Activated T-helper 1 cell treated with anti-CD3 and anti-CD28 coated beads, Interleukin-12 subunit alpha, Interleukin-12 subunit beta, Interleukin-2, Interleukin-4 antibody, amounts not matched to agents 30 ng/mL and 10 ng/mL and 1 ng/mL, durations not matched to agents 14 hours and 24 hours and 36 hours (primary cell): ENCODE data around the gene GRIA4. TPM values are rescaled to one million over a fixed set of nuclear protein-coding genes. Genes with fewer than 3 reads are reported as not detected.
A peak's percentile ranks its signal among the peaks of the same experiment; 100 is the strongest.
"Not testable (repeated sequence)": the region's sequence is repeated elsewhere in the genome, so short reads cannot be mapped to it uniquely, and the experiment has no call there.

Experiments
- DNase-seq: peaks from one replicate; pipeline ENCODE4 v3.0.0; 2021; ENCODE audit warnings: low spot score
- H3K27ac Mint-ChIP-seq: one replicate; pipeline ENCODE4 v1.8.0; 2021; ENCODE audit warnings: mild to moderate bottlenecking, mixed read lengths
- H3K27me3 Mint-ChIP-seq: one replicate; pipeline ENCODE4 v1.8.0; 2022; ENCODE audit warnings: mild to moderate bottlenecking, moderate library complexity, mixed read lengths; ENCODE audit not compliant: insufficient read depth
- H3K36me3 Mint-ChIP-seq: one replicate; pipeline ENCODE4 v1.8.0; 2021; ENCODE audit warnings: low read depth, mixed read lengths
- H3K4me1 Mint-ChIP-seq: one replicate; pipeline ENCODE4 v1.8.0; 2021; ENCODE audit warnings: low read depth, mixed read lengths
- H3K4me3 Mint-ChIP-seq: one replicate; pipeline ENCODE4 v1.8.0; 2021; ENCODE audit warnings: mild to moderate bottlenecking, moderate library complexity, mixed read lengths
- H3K9me3 Mint-ChIP-seq: one replicate; pipeline ENCODE4 v1.8.0; 2021; ENCODE audit warnings: mixed read lengths
- intact Hi-C: fragments of 100-400 bp; cut with micrococcal nuclease; formaldehyde crosslinking; loops from one replicate; pipeline ENCODE4 v1.15.1; 2024
- total RNA-seq: library from RNA; stranded (reverse); gene quantifications from 2 replicates; pipeline ENCODE4 v1.2.3, GENCODE V29; 2022

The GRIA4 gene
- total RNA-seq, 1 donor from 2014 or later: not detected

DNA sequence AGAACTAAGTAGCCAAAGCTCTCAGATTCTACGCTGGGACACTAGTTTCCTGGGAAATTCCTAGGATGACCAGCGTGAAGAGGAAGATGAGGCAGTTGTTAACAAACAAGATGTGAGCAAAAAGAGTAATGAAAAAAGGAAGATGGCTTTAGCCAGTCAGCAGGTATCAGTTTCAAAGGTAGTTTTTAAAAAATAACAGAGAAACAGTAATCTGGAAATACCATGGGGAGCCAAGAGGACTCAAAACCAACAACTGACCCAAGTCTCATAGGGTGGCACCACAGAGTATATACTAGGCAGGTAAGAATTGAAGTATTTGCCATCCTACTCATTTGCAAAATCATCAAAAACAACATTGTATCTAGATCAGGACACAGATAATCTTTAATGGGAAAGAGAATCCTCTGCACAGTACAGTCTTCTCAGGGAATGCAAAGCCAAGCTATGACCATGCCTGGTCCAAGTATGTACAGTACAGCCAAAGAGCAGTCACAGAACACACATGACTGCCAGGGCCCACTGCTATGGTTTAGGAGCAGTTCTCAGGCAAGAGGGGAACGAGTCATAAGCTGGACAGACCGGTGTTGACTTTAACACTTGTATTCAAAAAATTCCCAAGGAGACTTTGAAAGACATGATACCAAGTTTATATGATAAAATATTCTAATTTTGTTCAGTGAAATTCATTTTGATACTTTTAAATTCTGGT is 391.6 kb downstream of the GRIA4 start:
- no peaks in the 10 kb centered on the region for H3K4me1 Mint-ChIP-seq
- H3K27me3 Mint-ChIP-seq: no peaks in the 10 kb centered on the region
- no peak overlapping the region for H3K27ac Mint-ChIP-seq
- peaks cover 40% of the 10 kb centered on the region for H3K36me3 Mint-ChIP-seq
- DNase-seq: no peak
- intact Hi-C loops: no loop called here
- H3K9me3 Mint-ChIP-seq: peaks cover 14% of the 10 kb centered on the region
- no peak overlapping the region for H3K4me3 Mint-ChIP-seq

DNA sequence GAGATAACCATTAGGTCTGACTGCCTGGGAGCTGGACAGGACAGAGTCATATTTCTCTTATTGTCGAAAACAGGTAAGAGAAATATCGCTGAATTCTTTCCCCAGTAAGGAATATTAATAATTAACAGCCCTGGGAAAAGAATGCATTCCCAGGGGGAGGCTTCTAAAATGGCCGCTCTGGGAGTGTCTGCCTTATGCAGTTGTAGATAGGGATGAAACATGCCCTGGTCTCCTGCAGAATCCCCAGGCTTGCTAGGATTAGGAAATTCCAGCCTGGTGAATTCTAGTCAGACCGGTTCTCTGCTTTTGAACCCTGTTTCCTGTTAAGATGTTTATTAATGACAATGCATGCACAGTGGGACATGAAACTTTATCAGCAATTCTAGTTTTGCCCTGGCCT is 393.2 kb downstream of the GRIA4 start:
- Mint-ChIP-seq H3K9me3 (peaks cover 14% of the 10 kb centered on the region), H3K36me3 (peaks cover 51% of the 10 kb centered on the region)
- intact Hi-C loops, H3K4me1 Mint-ChIP-seq, H3K4me3 Mint-ChIP-seq, H3K27me3 Mint-ChIP-seq, DNase-seq, H3K27ac Mint-ChIP-seq: not testable (repeated sequence)

DNA sequence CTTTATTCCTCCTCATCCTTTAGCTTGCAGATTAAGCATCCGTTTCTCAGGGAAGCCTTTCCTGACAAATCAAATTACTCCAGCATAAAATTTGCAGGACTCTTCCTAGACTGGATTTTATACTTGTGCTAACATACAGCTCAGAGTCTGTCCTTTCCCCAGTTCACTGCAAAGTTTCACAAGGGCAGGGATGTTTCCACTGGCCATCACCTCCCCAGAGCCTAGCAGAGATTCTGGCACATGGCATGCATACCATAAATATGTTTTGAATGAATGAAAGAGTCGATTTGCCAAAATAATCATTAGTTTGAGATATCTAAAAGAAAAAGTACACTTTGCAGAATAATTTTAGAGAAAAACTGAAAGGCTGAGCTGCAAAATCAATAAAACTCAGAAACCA is 401.6 kb downstream of the GRIA4 start:
- peaks cover 48% of the 10 kb centered on the region for H3K36me3 Mint-ChIP-seq
- no peak for DNase-seq

DNA sequence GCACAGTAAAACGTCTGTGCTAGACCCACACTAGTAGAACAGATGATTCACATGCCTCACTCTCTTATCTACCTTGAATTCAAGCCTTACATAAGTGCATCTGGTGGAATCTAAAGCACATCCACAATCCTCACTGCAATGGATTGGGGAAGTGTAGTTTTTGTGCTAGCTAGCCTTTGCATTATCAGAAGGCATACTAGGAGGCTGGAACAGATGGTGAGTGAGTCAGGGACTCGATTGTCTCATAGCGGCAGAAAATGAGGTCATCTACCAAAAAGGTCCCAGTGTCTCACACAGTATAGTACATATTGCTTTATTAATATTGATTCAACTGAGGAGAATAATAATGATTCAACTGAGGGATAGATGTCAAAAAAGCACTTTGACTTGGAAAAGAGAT is 402.9 kb downstream of the GRIA4 start:
- no peaks in the 10 kb centered on the region for H3K27me3 Mint-ChIP-seq
- H3K4me1 Mint-ChIP-seq: peaks cover 19% of the 10 kb centered on the region
- H3K36me3 Mint-ChIP-seq: peaks cover 40% of the 10 kb centered on the region
- DNase-seq: no peak
- intact Hi-C loops: no loop called here
- H3K9me3 Mint-ChIP-seq: no peaks in the 10 kb centered on the region
- no peak overlapping the region for H3K4me3 Mint-ChIP-seq
- H3K27ac Mint-ChIP-seq: no peak overlapping the region

More for the DNA sequence above, 401.6 kb downstream of the GRIA4 start:
- Mint-ChIP-seq H3K4me1 (peaks cover 15% of the 10 kb centered on the region), H3K4me3 (no peak overlapping the region), H3K9me3 (no peaks in the 10 kb centered on the region), H3K27ac (no peak overlapping the region), H3K27me3 (no peaks in the 10 kb centered on the region)
- intact Hi-C loops: no loop called here

DNA sequence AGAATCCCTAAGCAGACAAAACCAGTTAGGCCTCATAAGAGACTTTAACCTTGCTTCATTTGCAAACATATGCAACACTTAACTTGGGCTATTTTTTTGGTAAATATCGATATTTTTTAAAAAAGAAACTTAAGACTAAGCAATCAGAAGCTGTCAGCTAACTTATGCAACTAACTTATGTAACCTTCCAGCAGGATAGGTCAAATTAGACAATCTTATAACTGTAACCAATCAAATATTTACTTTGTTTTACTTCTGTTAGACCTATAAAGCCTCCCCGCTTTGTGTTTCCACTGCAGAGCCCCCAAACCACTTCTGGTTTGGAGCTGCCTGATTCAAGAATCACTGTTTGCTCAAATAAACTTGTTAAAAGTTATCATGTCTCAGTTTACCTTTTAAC is 404.2 kb downstream of the GRIA4 start:
- H3K36me3 Mint-ChIP-seq: peaks cover 35% of the 10 kb centered on the region
- no peak overlapping the region for H3K27ac Mint-ChIP-seq
- H3K27me3 Mint-ChIP-seq: no peaks in the 10 kb centered on the region
- H3K4me1 Mint-ChIP-seq: peaks cover 29% of the 10 kb centered on the region
- no peak for DNase-seq
- intact Hi-C loops: no loop called here
- no peak overlapping the region for H3K4me3 Mint-ChIP-seq
- no peaks in the 10 kb centered on the region for H3K9me3 Mint-ChIP-seq

DNA sequence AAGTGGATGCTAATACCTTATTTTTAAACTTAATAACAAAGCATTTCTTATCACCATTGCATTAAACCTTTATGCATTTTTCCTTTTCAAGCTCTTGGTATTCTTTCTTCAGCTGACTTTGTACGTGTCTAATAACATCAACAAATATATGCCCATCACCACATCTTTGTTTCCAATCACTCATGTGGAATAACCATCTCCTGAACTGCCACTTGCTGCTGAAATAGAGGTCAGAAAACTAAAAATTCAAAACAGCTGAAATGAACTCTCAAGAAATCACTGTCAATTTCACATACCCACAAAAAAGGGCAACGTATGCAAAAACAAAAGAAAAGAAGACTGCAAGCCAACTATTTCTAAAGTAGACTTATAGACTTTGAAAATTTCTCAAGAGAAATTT is 404.7 kb downstream of the GRIA4 start:
- Mint-ChIP-seq H3K4me1 (peaks cover 33% of the 10 kb centered on the region), H3K4me3 (no peak overlapping the region), H3K27me3 (no peaks in the 10 kb centered on the region), H3K9me3 (no peaks in the 10 kb centered on the region), H3K36me3 (peaks cover 33% of the 10 kb centered on the region), H3K27ac (no peak overlapping the region)
- no peak for DNase-seq
- intact Hi-C loops: no loop called here

DNA sequence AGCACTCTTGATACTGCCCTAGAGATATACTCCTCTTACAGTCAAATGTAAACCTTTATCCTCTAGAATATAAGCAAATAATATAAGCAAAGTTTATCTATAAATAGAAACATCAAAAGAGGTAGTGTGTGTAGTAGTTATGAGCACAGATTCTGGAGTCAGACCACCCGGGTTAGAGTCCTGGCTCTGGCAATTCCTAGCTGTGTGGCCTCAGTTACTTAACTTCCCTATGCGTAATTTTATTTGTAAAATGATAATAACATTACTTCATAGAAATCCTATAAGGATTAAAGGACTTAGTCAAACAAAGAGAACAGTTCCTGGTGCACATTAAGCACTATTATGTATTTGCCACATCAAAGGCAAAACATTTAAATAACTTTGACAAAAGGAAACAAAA is 405.2 kb downstream of the GRIA4 start:
- Mint-ChIP-seq H3K36me3 (peaks cover 33% of the 10 kb centered on the region), H3K27ac (no peak overlapping the region), H3K4me1 (peaks cover 38% of the 10 kb centered on the region), H3K9me3 (no peaks in the 10 kb centered on the region), H3K4me3 (no peak overlapping the region), H3K27me3 (no peaks in the 10 kb centered on the region)
- DNase-seq: no peak
- intact Hi-C loops: no loop called here

DNA sequence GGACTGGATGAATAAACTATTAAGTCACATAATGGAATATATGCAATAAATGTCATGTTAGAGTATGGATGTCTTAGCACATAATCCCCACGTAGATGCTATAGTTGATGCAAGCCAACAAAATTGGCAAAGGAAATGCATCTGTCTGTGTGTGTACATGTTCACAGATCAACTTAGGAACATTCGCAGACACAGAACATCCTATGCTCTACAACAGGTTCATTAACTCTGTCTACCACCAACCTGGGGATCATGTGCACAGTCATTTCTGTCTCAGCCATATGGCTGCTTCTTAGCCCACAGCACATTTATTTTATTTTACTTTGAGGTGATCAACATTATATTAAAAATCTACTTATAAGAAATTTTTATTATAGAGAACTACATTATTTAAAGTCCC is 407.2 kb downstream of the GRIA4 start:
- H3K4me3 Mint-ChIP-seq: no peak overlapping the region
- H3K9me3 Mint-ChIP-seq: no peaks in the 10 kb centered on the region
- no peak overlapping the region for H3K27ac Mint-ChIP-seq
- H3K27me3 Mint-ChIP-seq: no peaks in the 10 kb centered on the region
- peaks cover 48% of the 10 kb centered on the region for H3K4me1 Mint-ChIP-seq
- peaks cover 29% of the 10 kb centered on the region for H3K36me3 Mint-ChIP-seq
- intact Hi-C loops: no loop called here
- DNase-seq: no peak

DNA sequence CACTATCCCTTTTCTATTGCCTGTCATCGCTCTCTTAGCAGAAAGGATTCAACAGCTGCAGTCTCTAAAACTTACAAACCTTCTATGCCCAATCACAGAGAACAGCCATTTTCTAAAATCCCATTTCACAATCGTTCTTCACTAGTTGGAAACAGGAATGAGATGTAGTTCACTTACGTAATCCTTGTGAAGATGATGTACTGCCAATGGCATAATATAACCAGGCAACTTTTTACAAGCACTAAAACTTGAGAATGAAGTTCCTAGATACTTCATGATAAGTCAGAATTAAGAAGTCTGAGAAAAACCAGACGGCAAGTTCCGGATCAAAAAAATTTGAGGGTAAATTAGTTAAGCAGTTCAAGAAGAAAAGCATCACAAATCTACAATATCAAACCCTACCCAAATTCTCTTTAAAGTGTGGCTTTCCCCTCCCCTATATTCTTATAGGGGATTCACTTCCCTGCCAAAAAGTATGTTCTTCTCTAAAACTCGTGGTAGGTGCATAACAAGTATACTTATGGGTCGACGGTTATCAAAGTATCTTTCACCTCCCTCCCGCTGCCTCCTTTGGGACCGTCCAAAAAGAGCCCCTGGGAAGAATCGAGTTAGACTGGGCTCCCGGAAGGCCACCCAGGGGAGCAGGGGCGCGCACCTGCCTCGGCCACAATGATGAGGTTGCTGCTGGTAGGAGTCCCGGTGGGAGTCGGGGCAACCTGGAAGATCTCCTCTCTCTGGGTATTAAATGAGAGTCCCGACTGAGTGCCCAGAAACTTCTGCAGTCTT is 411.5 kb downstream of the GRIA4 start:
- H3K27me3 Mint-ChIP-seq: peaks cover 12% of the 10 kb centered on the region
- peaks cover 44% of the 10 kb centered on the region for H3K4me1 Mint-ChIP-seq
- intact Hi-C loops: no loop called here

DNA sequence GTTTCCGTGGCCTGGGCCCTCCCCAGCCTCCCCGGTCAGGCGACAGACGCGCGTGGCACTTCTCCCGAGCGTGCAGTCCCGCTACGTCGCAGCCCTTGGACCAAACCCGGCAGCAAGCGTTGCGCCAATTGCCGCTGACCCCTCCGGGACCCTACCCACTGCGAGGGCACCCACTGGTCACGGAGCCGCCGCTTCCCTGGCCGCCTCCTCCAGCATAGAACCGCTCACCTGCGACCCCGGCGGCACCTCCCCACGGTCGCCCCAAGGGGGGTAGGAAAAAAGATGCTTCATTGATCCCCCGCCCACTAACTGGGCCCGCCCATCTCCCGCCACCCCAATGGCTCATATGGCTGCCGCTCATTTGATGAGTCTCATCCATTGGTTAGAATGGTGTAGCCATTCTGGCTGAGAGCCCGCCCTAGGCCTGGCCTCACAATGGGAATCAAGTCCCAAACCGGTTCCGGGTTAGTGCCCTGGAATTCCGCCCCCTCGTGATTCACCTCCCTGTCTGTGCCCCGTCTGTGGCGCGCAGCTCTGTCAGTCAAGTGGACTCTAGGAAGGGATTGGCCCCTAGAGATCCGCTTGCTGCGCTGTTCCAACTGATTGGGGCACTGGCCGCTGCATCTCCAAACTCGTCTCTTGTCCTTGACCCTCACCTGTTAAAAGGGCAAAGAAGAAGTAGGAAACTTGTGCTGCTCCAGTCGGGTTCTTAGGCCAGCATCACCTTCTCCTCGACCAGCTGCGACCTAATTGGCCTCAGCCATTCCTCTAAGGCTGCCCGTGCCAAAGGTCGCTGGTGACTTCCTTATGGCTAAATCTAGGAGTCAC is 412.3 kb downstream of the GRIA4 start, which contains the start of gene MSANTD4:
Gene MSANTD4 (minus strand): TSS at position 274 of the 828 bp plus-strand sequence. CDS start 11,323 bp downstream, outside the sequence.
- H3K4me1 Mint-ChIP-seq: peaks cover 39% of the 10 kb centered on the region
- H3K27ac Mint-ChIP-seq: peak within 1 kb of the TSS; percentile 93
- intact Hi-C loops: loop anchor here (1.0 kb wide), 2 partner anchors 9 to 55 kb away; partner anchors contain the start of genes AASDHPPT and KBTBD3
- peaks cover 15% of the 10 kb centered on the region for H3K27me3 Mint-ChIP-seq
- H3K36me3 Mint-ChIP-seq: peaks cover 22% of the 10 kb centered on the region
- peaks cover 9% of the 10 kb centered on the region for H3K9me3 Mint-ChIP-seq
- H3K4me3 Mint-ChIP-seq: peak within 1 kb of the TSS; percentile 93
- peak; percentile 93 for DNase-seq

More for the DNA sequence above, 411.5 kb downstream of the GRIA4 start:
- Mint-ChIP-seq H3K4me3 (peak overlapping the region; percentile 93), H3K9me3 (peaks cover 5% of the 10 kb centered on the region), H3K36me3 (peaks cover 23% of the 10 kb centered on the region), H3K27ac (peak overlapping the region; percentile 93)
- no peak for DNase-seq

DNA sequence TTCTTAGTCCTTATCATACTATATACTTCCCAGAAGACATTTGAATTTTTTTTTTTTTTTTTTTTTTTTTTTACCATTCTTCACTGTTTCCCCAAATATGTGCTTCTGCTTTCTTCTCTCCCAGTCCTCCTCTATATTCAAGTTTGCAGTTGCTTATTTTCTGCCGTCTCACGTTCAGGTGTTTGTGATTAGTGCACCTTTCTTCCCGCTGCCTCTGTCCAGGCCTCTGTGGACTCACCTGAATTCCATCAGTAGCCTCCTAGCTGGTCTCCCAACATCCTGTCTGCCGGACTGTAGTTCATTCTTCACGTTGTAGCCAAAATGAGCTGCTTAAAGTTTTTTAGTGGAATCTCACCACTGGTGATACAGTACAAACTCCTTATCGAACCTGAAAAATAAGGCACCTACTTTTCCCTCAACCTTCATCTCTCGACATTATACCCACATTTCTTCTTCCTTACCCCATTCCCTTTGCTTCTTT is 413.0 kb downstream of the GRIA4 start:
- peaks cover 22% of the 10 kb centered on the region for H3K36me3 Mint-ChIP-seq
- DNase-seq: no peak
- peaks cover 39% of the 10 kb centered on the region for H3K4me1 Mint-ChIP-seq
- peak overlapping the region; percentile 93 for H3K4me3 Mint-ChIP-seq
- H3K9me3 Mint-ChIP-seq: peaks cover 14% of the 10 kb centered on the region
- peaks cover 18% of the 10 kb centered on the region for H3K27me3 Mint-ChIP-seq
- intact Hi-C loops: loop anchor here (1.0 kb wide), 2 partner anchors 8 to 54 kb away; partner anchors contain the start of genes AASDHPPT and KBTBD3
- H3K27ac Mint-ChIP-seq: peak overlapping the region; percentile 93

DNA sequence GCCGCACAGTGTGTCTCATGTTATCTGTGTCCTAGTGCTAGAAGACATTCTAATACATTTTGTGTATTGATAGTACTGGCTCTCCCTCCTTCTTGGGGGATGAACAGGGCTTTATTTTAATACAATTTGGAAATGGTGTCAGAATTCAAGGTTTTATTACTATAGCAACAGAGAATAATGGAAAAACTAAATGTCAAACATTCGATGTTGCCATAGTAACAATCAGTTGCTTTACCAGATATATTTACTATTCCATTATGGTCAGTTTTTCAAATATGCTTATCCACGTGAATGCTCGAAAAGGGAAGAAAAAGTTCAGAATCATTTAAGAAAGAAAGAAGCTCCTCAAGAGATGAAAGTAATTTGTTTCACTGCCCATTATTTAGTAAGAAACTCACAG is 420.7 kb downstream of the GRIA4 start:
- H3K4me1 Mint-ChIP-seq: peaks cover 7% of the 10 kb centered on the region
- H3K4me3 Mint-ChIP-seq: no peak overlapping the region
- peaks cover 2% of the 10 kb centered on the region for H3K36me3 Mint-ChIP-seq
- intact Hi-C loops: loop anchor here (1.0 to 2.0 kb wide), 2 partner anchors 8 to 32 kb away; partner anchors contain the start of gene MSANTD4
- DNase-seq: no peak
- peaks cover 14% of the 10 kb centered on the region for H3K27me3 Mint-ChIP-seq
- H3K9me3 Mint-ChIP-seq: peaks cover 9% of the 10 kb centered on the region
- no peak overlapping the region for H3K27ac Mint-ChIP-seq
